A549 (cell line): ENCODE data around the gene TCF4. TPM values are rescaled to one million over a fixed set of nuclear protein-coding genes. Genes with fewer than 3 reads are reported as not detected.

Experiments used
- ATAC-seq, 2 experiments: fragments of 200-7000 bp in 1 of 2; fragments of >200 bp in 1 of 2; cut with Nextera tagmentation in 1 of 2; cut with Tn5 transposase in 1 of 2; 3 replicates each; pipeline versions ENCODE4 v1.8.0 to v1.9.1; 2018 to 2020; ENCODE audit warnings: mild to moderate bottlenecking in 1 of 2, moderate library complexity in 1 of 2
- CTCF ChIA-PET: fragments of 300-600 bp; sonication (Branson Sonifier 250); formaldehyde crosslinking; extraction: SDS; loops from one replicate; lab custom pipeline; 2021; ENCODE audit warnings: antibody characterized with exemption, inconsistent platforms; lab: Yijun Ruan, JAX
- POLR2A ChIA-PET: fragments of 350-600 bp; formaldehyde crosslinking; extraction: SDS; loops from one replicate; lab custom pipeline; 2021; ENCODE audit warnings: antibody characterized with exemption, inconsistent platforms; lab: Yijun Ruan, JAX
- DNase-seq, 2 experiments: peaks; one replicate each; pipeline versions ENCODE4 v3.0.0 to v3.0.0-alpha.2; 2011 to 2016; ENCODE audit warnings: low read depth in 1 of 2, low spot score in 1 of 2
- FAIRE-seq: peaks from 2 replicates; lab custom pipeline; 2011; peaks lifted over from hg19 to GRCh38; lab: Jason Lieb, UNC
- H3K27ac ChIP-seq, 2 experiments: fragments of >200 bp; sonication (Bioruptor Twin); formaldehyde crosslinking; 3 replicates each; pipeline ENCODE4 v1.5.1; 2016 to 2017
- H3K4me1 ChIP-seq: fragments of >200 bp; sonication (Bioruptor Twin); formaldehyde crosslinking; 3 replicates; pipeline ENCODE4 v1.6.1; 2016
- H3K4me2 ChIP-seq: fragments of >200 bp; sonication (Bioruptor Twin); formaldehyde crosslinking; 3 replicates; pipeline ENCODE4 v1.6.1; 2016
- H3K4me3 ChIP-seq: fragments of >200 bp; sonication (Bioruptor Twin); formaldehyde crosslinking; 3 replicates; pipeline ENCODE4 v1.5.1; 2016
- H3K9me3 ChIP-seq: fragments of >200 bp; sonication (Bioruptor Twin); formaldehyde crosslinking; 3 replicates; pipeline ENCODE4 v1.6.1; 2016
- BHLHE40 ChIP-seq: IDR thresholded peaks from 2 replicates; pipeline ENCODE4 v1.6.1; 2012; ENCODE audit warnings: low read depth, low read length, inconsistent platforms
- CBX8 ChIP-seq: fragments of 200-600 bp; sonication (generic); IDR thresholded peaks from 2 replicates; pipeline ENCODE4 v1.6.1; 2016
- CEBPB ChIP-seq, 2 experiments: fragments of >200 bp in 1 of 2; sonication (Bioruptor Twin) in 1 of 2; formaldehyde crosslinking in 1 of 2; IDR thresholded peaks; 2 replicates each; pipeline ENCODE4 v1.6.1; 2012 to 2016
- CHD2 ChIP-seq: fragments of 150-350 bp; IDR thresholded peaks from 2 replicates; pipeline ENCODE4 v1.6.1; 2014; ENCODE audit warnings: low read length; ENCODE audit not compliant: partially characterized antibody
- EHF ChIP-seq: fragments of 250-450 bp; sonication (Bioruptor Pico); IDR thresholded peaks from 2 replicates; pipeline ENCODE4 v1.5.0; 2020; ENCODE audit warnings: mild to moderate bottlenecking
- FOSB ChIP-seq: fragments of 250-450 bp; sonication (Bioruptor Pico); IDR thresholded peaks from 2 replicates; pipeline ENCODE4 v1.5.0; 2020; ENCODE audit warnings: mild to moderate bottlenecking, moderate library complexity
- FOXS1 ChIP-seq: fragments of 250-450 bp; sonication (Bioruptor Pico); IDR thresholded peaks from 2 replicates; pipeline ENCODE4 v1.5.0; 2020; ENCODE audit warnings: mild to moderate bottlenecking, moderate library complexity
- GATA3 ChIP-seq: IDR thresholded peaks from 2 replicates; pipeline ENCODE4 v1.6.1; 2012; ENCODE audit warnings: borderline replicate concordance
- HDAC2 ChIP-seq: fragments of 200-600 bp; sonication (generic); IDR thresholded peaks from 2 replicates; pipeline ENCODE4 v1.6.1; 2016
- HEYL ChIP-seq: fragments of 250-450 bp; sonication (Bioruptor Pico); IDR thresholded peaks from 2 replicates; pipeline ENCODE4 v1.8.0; 2021; ENCODE audit warnings: mild to moderate bottlenecking, moderate library complexity
- HOXB5 ChIP-seq: fragments of 250-450 bp; sonication (Bioruptor Pico); IDR thresholded peaks from 2 replicates; pipeline ENCODE4 v1.5.0; 2020; ENCODE audit warnings: mild to moderate bottlenecking, moderate library complexity
- KDM1A ChIP-seq: fragments of 200-600 bp; sonication (generic); IDR thresholded peaks from 2 replicates; pipeline ENCODE4 v1.6.1; 2016; ENCODE audit warnings: low read depth, mild to moderate bottlenecking
- MAZ ChIP-seq: fragments of 150-350 bp; IDR thresholded peaks from 2 replicates; pipeline ENCODE4 v1.6.1; 2014; ENCODE audit warnings: antibody characterized with exemption, low read depth, low read length, borderline replicate concordance
- NR3C1 ChIP-seq: fragments of >200 bp; sonication (Bioruptor Twin); formaldehyde crosslinking; IDR thresholded peaks from 3 replicates; pipeline ENCODE4 v1.6.1; 2017
- POLR2AphosphoS2 ChIP-seq: conservative IDR thresholded peaks from 2 replicates; pipeline ENCODE4 v1.6.1; 2012; ENCODE audit warnings: low read length, improper control_type of control experiment, inconsistent platforms
- RAD21 ChIP-seq, 2 experiments: fragments of >200 bp in 1 of 2; sonication (Bioruptor Twin) in 1 of 2; formaldehyde crosslinking in 1 of 2; IDR thresholded peaks in 1 of 2; conservative IDR thresholded peaks in 1 of 2; 2 replicates in 1 of 2; 3 replicates in 1 of 2; pipeline ENCODE4 v1.6.1; 2012 to 2018; ENCODE audit warnings: inconsistent platforms in 1 of 2
- RARB ChIP-seq: fragments of 250-450 bp; sonication (Bioruptor Pico); IDR thresholded peaks from 2 replicates; pipeline ENCODE4 v1.8.0; 2021; ENCODE audit warnings: mild to moderate bottlenecking, moderate library complexity
- TP53 ChIP-seq: fragments of 250-450 bp; sonication (Bioruptor Pico); IDR thresholded peaks from 2 replicates; pipeline ENCODE4 v1.5.0; 2021; ENCODE audit warnings: mild to moderate bottlenecking, moderate library complexity
- ZC3H11A ChIP-seq: fragments of 450-650 bp; IDR thresholded peaks from 2 replicates; pipeline ENCODE4 v1.6.1; 2014; ENCODE audit warnings: antibody characterized with exemption, mild to moderate bottlenecking
- WGBS: methylation state at CpG from one replicate; pipeline ENCODE4 v1.1.6; 2017; ENCODE audit errors: missing lambda C conversion rate; 5-methylcytosine and 5-hydroxymethylcytosine counted together
- polyA plus RNA-seq, 4 experiments: library from polyadenylated mRNA; depleted of rRNA in 3 of 4; stranded (reverse); fragments of >200 nt; fragmentation: RNase III in 1 of 4; extraction: RNeasy Plus Mini Kit Qiagen cat#74134 plus additional on column Dnase treatment in 1 of 4; gene quantifications; 2 replicates in 3 of 4; 3 replicates in 1 of 4; pipeline ENCODE4 v1.2.3, GENCODE V29; 2011 to 2017
- TF ChIP-seq, protein P1 (sequence below): fragments of 250-450 bp; sonication (Bioruptor Pico); IDR thresholded peaks from 2 replicates; pipeline ENCODE4 v1.5.0; 2021; ENCODE audit warnings: mild to moderate bottlenecking, moderate library complexity, borderline replicate concordance
- TF ChIP-seq, protein P2 (sequence below): fragments of 150-350 bp; IDR thresholded peaks from 2 replicates; pipeline ENCODE4 v1.6.1; 2014; ENCODE audit warnings: low read depth, mild to moderate bottlenecking, low read length
- TF ChIP-seq, protein P3 (sequence below): fragments of >200 bp; sonication (Bioruptor Twin); formaldehyde crosslinking; IDR thresholded peaks from 3 replicates; pipeline ENCODE4 v1.6.1; 2016
- TF ChIP-seq, protein P4 (sequence below): IDR thresholded peaks from 2 replicates; pipeline ENCODE4 v1.6.1; 2012
- TF ChIP-seq, protein P5 (sequence below): fragments of 250-450 bp; sonication (Bioruptor Pico); IDR thresholded peaks from 2 replicates; pipeline ENCODE4 v1.5.0; 2020; ENCODE audit warnings: low read depth, mild to moderate bottlenecking, moderate library complexity

Gene TCF4
- polyA plus RNA-seq, 2 of the 4 experiments (the other 2 are of a cell fraction) = 3.0 to 4.0 TPM

DNA sequence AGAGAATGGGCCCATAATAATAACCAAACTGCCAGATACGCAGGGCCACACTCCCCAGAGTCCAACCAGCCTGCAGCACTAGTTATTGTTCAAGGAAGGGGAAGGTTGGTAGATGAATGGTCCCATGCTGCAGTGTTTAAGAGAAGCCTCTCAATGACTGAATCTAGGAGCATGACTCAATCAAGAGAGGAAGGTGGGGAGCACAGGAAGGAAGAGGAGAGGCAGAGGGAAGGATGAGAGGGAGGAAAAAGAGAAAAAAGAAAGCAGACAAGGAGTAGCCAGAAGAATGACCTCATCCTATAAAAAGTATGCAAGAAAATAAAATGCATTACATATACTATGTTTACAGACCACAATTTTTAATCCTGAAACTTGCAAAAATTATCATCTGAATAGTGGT lies 174.5 kb downstream of the TCF4 start:
- Histone ChIP-seq H3K9me3 (no peaks in the 10 kb centered on the region), H3K27ac (no peak overlapping the region), H3K4me3 (no peak overlapping the region), H3K4me1 (no peaks in the 10 kb centered on the region), H3K4me2 (no peak overlapping the region)
- WGBS = 85% methylated on average over 1 of the region's 1 CpG
- no peak for FAIRE-seq
- TF ChIP-seq RAD21 (conservative IDR thresholded peaks at IDR 0.05 in 1 of 2, IDR thresholded peaks at IDR 0.05 in 1 of 2) = no peak
- no peak for TF ChIP-seq GATA3
- no peak for TF ChIP-seq FOXS1 (CRISPR knock-in tag)
- TF ChIP-seq, protein P1, sequence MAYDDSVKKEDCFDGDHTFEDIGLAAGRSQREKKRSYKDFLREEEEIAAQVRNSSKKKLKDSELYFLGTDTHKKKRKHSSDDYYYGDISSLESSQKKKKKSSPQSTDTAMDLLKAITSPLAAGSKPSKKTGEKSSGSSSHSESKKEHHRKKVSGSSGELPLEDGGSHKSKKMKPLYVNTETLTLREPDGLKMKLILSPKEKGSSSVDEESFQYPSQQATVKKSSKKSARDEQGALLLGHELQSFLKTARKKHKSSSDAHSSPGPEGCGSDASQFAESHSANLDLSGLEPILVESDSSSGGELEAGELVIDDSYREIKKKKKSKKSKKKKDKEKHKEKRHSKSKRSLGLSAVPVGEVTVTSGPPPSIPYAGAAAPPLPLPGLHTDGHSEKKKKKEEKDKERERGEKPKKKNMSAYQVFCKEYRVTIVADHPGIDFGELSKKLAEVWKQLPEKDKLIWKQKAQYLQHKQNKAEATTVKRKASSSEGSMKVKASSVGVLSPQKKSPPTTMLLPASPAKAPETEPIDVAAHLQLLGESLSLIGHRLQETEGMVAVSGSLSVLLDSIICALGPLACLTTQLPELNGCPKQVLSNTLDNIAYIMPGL (CRISPR knock-in tag) = no peak
- TF ChIP-seq HDAC2 = no peak
- TF ChIP-seq TP53 (CRISPR knock-in tag) = no peak
- TF ChIP-seq FOSB (CRISPR knock-in tag) = no peak
- TF ChIP-seq CEBPB (IDR thresholded peaks at IDR 0.05) = no peak
- TF ChIP-seq, protein P2, sequence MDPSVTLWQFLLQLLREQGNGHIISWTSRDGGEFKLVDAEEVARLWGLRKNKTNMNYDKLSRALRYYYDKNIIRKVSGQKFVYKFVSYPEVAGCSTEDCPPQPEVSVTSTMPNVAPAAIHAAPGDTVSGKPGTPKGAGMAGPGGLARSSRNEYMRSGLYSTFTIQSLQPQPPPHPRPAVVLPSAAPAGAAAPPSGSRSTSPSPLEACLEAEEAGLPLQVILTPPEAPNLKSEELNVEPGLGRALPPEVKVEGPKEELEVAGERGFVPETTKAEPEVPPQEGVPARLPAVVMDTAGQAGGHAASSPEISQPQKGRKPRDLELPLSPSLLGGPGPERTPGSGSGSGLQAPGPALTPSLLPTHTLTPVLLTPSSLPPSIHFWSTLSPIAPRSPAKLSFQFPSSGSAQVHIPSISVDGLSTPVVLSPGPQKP = no peak
- no peak for TF ChIP-seq ZC3H11A
- ChIA-PET POLR2A (no interaction called here), CTCF (interaction anchor here (0.5 to 2.8 kb wide), 3 partner anchors 11 to 1218 kb away, joined by 5 to 9 read pairs (median 8); no protein-coding TSS in a partner anchor)
- DNase-seq = no peak
- no peak for ATAC-seq

DNA sequence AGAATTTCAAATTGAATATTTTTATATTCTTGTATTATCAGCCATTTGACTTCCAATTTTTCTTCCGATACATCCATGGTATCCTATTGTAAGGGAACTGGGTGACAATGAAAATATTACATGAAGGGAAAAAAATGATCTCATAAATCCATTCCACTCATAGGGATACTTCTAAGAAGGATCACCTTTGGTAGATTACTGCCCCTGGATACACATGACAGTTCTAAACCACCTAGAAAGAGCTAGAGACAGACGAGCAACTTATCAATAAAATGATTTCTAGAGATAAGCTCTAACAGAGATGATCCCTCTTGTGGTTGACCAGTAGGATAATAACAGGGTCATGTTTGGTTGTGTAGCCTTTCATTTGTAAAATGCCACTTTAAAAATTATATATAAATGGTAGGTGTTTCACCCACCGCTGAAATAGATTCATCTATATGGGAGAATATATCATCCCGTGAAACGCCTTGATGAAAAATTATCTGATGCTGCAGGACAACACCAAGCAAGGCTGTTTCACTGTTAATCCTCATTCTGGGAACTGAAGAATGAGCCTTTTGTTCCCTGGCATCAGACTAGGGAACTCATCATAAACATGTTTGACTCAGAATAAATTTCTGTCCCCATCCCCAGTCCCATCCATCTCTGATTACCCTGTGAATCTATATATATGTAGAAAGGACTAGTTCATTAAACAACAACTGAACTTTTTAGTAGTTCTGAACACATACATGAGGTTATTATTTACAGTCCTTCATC lies 180.0 kb downstream of the TCF4 start:
- H3K4me3 ChIP-seq = no peak overlapping the region
- ATAC-seq (no peak), DNase-seq (no peak), FAIRE-seq (no peak)
- no peak overlapping the region for H3K27ac ChIP-seq
- ChIA-PET CTCF (no interaction called here), POLR2A (no interaction called here)
- no peak overlapping the region for H3K4me2 ChIP-seq
- TF ChIP-seq, protein P3, sequence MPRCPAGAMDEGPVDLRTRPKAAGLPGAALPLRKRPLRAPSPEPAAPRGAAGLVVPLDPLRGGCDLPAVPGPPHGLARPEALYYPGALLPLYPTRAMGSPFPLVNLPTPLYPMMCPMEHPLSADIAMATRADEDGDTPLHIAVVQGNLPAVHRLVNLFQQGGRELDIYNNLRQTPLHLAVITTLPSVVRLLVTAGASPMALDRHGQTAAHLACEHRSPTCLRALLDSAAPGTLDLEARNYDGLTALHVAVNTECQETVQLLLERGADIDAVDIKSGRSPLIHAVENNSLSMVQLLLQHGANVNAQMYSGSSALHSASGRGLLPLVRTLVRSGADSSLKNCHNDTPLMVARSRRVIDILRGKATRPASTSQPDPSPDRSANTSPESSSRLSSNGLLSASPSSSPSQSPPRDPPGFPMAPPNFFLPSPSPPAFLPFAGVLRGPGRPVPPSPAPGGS = no peak
- TF ChIP-seq HEYL (CRISPR knock-in tag) (no peak), KDM1A (no peak), CHD2 (no peak), HOXB5 (CRISPR knock-in tag) (no peak), NR3C1 (no peak), RAD21 (conservative IDR thresholded peaks at IDR 0.05 in 1 of 2, IDR thresholded peaks at IDR 0.05 in 1 of 2) (no peak), EHF (no peak), RARB (no peak), CBX8 (no peak), POLR2AphosphoS2 (no peak), MAZ (no peak), BHLHE40 (no peak)
- TF ChIP-seq, protein P4, sequence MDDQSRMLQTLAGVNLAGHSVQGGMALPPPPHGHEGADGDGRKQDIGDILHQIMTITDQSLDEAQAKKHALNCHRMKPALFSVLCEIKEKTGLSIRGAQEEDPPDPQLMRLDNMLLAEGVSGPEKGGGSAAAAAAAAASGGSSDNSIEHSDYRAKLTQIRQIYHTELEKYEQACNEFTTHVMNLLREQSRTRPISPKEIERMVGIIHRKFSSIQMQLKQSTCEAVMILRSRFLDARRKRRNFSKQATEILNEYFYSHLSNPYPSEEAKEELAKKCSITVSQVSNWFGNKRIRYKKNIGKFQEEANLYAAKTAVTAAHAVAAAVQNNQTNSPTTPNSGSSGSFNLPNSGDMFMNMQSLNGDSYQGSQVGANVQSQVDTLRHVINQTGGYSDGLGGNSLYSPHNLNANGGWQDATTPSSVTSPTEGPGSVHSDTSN = no peak
- TF ChIP-seq, protein P5, sequence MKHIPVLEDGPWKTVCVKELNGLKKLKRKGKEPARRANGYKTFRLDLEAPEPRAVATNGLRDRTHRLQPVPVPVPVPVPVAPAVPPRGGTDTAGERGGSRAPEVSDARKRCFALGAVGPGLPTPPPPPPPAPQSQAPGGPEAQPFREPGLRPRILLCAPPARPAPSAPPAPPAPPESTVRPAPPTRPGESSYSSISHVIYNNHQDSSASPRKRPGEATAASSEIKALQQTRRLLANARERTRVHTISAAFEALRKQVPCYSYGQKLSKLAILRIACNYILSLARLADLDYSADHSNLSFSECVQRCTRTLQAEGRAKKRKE (CRISPR knock-in tag) = no peak
- peaks cover 19% of the 10 kb centered on the region for H3K4me1 ChIP-seq
- H3K9me3 ChIP-seq = no peaks in the 10 kb centered on the region
- WGBS = 85% methylated on average over 5 of the region's 5 CpGs
